ENCODE results near the gene PROSER3. TPM values are rescaled to one million over a fixed set of nuclear protein-coding genes. Genes with fewer than 3 reads are reported as not detected.
A peak's percentile ranks its signal among the peaks of the same experiment; 100 is the strongest.

The PROSER3 gene
- polyA plus RNA-seq, 3 donors = 1.8 to 14.7 (median 2.9) TPM

DNA sequence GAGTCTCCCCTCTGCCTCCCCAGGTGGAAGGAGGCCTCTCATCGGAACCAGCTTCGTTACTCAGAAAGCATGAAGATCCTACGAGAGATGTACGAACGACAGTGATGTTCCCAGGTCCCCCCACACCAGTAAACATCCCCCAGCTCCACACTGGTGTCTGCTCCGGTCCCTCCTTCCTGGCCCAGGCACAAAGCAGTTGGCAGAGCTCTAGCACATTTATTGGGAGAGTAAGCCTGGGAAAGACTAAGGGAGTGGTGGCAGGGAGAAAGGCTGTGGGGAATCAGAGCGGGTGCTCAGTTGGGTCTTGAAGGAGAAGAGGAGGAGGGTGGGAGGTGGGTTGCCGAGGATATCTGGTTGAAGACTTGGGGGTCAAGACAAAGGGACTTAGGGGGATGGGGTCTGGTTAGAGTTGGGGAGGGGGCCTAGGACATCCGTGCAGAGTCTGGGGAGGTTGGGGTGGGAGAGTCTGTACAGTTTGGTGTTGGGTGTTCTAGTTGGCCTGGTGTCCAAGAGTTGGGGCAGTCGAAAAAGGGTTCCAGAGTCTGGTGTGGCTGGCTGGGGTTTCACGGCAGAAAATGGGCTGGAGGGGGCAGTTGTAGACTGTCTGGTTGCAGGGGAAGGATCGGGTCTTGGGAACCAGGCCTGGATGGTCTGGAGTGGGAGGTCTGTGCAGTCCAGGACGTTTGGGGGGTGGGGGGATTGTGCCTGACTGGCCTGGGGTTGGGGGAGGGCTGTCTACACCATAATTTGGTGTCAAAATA, 3.4 kb upstream of the PROSER3 start:
- Histone ChIP-seq H3K27ac (ENCODE audit: low read depth in 1 of 2, low read length in 2 of 2) (no peak overlapping the region), H3K9me3 (replicated peaks in 1 of 2; ENCODE audit: control insufficient read depth in 1 of 2, insufficient read depth in 1 of 2, low read length in 2 of 2) (no peaks in the 10 kb centered on the region), H3K4me2 (replicated peaks; ENCODE audit: extremely low read depth, low read length, poor library complexity, severe bottlenecking) (no peak overlapping the region), H3K27me3 (ENCODE audit: control insufficient read depth in 2 of 2, insufficient read depth in 2 of 2, low read length in 2 of 2) (peaks cover 9 to 21% of the 10 kb centered on the region in 2 donors), H3K4me1 (ENCODE audit: control insufficient read depth in 1 of 2, insufficient read depth in 2 of 2, low read length in 2 of 2) (peaks cover 29 to 45% of the 10 kb centered on the region in 2 donors), H3K9ac (ENCODE audit: insufficient read depth, low read length, poor library complexity, severe bottlenecking) (no peak overlapping the region), H2AFZ (ENCODE audit: insufficient read depth, low read depth, low read length, poor library complexity, severe bottlenecking) (no peak overlapping the region), H3K36me3 (replicated peaks in 1 of 2; ENCODE audit: control insufficient read depth in 1 of 2, insufficient read depth in 2 of 2, low read length in 2 of 2) (peaks cover 25 to 30% of the 10 kb centered on the region in 2 donors), H3K79me2 (ENCODE audit: insufficient read depth, low read length) (peaks cover 12% of the 10 kb centered on the region), H3K4me3 (replicated peaks in 1 of 3; ENCODE audit: low read depth in 2 of 3, low read length in 3 of 3) (peak overlapping the region in 1 of 3 experiments; percentile 100), H4K20me1 (ENCODE audit: insufficient read depth, low read length) (peaks cover 12% of the 10 kb centered on the region)
- no peak for DNase-seq
- 93% methylated on average over 7 of the region's 13 CpGs for WGBS (ENCODE audit: insufficient coverage)
- Mint-ChIP-seq H3K9me3 (peaks cover 0 to 8% (median 3%) of the 10 kb centered on the region in 7 donors), H3K27ac (peak overlapping the region in 3 of 7 donors; percentile 39 to 72 (median 44)), H3K27me3 (ENCODE audit: low read depth in 3 of 3) (peaks cover 18 to 32% (median 25%) of the 10 kb centered on the region in 3 donors), H3K36me3 (peaks cover 34 to 39% of the 10 kb centered on the region in 2 donors), H3K4me1 (peaks cover 37% of the 10 kb centered on the region), H3K4me3 (peak overlapping the region in 1 of 2 donors; percentile 85)
- intact Hi-C loops (cut with micrococcal nuclease) = loop anchor here in 1 of 2 donors (5.0 to 10.0 kb wide), 2 partner anchors 258 to 360 kb away; partner anchors contain the start of genes ALKBH6, OVOL3, POLR2I and TBCB
- TF ChIP-seq, protein P1, sequence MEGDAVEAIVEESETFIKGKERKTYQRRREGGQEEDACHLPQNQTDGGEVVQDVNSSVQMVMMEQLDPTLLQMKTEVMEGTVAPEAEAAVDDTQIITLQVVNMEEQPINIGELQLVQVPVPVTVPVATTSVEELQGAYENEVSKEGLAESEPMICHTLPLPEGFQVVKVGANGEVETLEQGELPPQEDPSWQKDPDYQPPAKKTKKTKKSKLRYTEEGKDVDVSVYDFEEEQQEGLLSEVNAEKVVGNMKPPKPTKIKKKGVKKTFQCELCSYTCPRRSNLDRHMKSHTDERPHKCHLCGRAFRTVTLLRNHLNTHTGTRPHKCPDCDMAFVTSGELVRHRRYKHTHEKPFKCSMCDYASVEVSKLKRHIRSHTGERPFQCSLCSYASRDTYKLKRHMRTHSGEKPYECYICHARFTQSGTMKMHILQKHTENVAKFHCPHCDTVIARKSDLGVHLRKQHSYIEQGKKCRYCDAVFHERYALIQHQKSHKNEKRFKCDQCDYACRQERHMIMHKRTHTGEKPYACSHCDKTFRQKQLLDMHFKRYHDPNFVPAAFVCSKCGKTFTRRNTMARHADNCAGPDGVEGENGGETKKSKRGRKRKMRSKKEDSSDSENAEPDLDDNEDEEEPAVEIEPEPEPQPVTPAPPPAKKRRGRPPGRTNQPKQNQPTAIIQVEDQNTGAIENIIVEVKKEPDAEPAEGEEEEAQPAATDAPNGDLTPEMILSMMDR (IDR thresholded peaks at IDR 0.05) = no peak

DNA sequence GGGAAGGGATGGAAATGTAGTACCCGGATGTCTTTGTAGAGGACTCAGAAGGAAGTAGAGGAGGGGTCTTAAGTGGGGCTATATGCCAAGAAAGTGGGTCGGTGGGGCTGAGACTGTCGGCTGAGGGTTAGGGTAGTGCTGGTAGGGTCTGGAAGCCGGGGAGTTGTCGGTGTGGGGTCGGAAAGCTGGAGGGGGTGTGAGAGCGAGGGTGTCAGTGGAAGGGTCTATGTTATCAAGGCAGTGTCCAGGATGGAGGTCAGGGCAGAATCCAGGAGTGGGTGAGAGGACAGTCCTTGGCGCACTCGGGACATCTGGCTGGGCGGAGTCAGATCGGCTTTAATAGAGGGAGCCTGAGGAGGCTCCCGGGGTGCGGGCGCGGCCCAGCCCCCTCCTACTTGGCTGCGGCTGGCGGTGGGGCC, 2.8 kb upstream of the PROSER3 start:
- Histone ChIP-seq H3K79me2 (ENCODE audit: insufficient read depth, low read length) (peaks cover 12% of the 10 kb centered on the region), H2AFZ (ENCODE audit: insufficient read depth, low read depth, low read length, poor library complexity, severe bottlenecking) (no peak overlapping the region), H3K36me3 (replicated peaks in 1 of 2; ENCODE audit: control insufficient read depth in 1 of 2, insufficient read depth in 2 of 2, low read length in 2 of 2) (peaks cover 26 to 30% of the 10 kb centered on the region in 2 donors), H3K27ac (ENCODE audit: low read depth in 1 of 2, low read length in 2 of 2) (no peak overlapping the region), H3K27me3 (ENCODE audit: control insufficient read depth in 2 of 2, insufficient read depth in 2 of 2, low read length in 2 of 2) (peaks cover 9 to 21% of the 10 kb centered on the region in 2 donors), H3K9ac (ENCODE audit: insufficient read depth, low read length, poor library complexity, severe bottlenecking) (no peak overlapping the region), H3K4me2 (replicated peaks; ENCODE audit: extremely low read depth, low read length, poor library complexity, severe bottlenecking) (peak overlapping the region; percentile 93), H3K4me3 (replicated peaks in 1 of 3; ENCODE audit: low read depth in 2 of 3, low read length in 3 of 3) (peak overlapping the region in 1 of 3 experiments; percentile 100), H3K4me1 (ENCODE audit: control insufficient read depth in 1 of 2, insufficient read depth in 2 of 2, low read length in 2 of 2) (peaks cover 29 to 41% of the 10 kb centered on the region in 2 donors), H3K9me3 (replicated peaks in 1 of 2; ENCODE audit: control insufficient read depth in 1 of 2, insufficient read depth in 1 of 2, low read length in 2 of 2) (no peaks in the 10 kb centered on the region), H4K20me1 (ENCODE audit: insufficient read depth, low read length) (peaks cover 12% of the 10 kb centered on the region)
- intact Hi-C loops (cut with micrococcal nuclease) = loop anchor here in 1 of 2 donors (5.0 to 10.0 kb wide), 2 partner anchors 257 to 360 kb away; partner anchors contain the start of genes ALKBH6, OVOL3, POLR2I and TBCB
- peaks cover 34 to 42% of the 10 kb centered on the region in 2 donors for H3K36me3 Mint-ChIP-seq
- peaks cover 34% of the 10 kb centered on the region for H3K4me1 Mint-ChIP-seq
- H3K27me3 Mint-ChIP-seq (ENCODE audit: low read depth in 3 of 3) = peaks cover 18 to 33% (median 25%) of the 10 kb centered on the region in 3 donors
- H3K4me3 Mint-ChIP-seq = peak overlapping the region; percentile 47 to 85
- TF ChIP-seq, protein P1 (IDR thresholded peaks at IDR 0.05) = no peak
- WGBS (ENCODE audit: insufficient coverage) = 77% methylated on average over 16 of the region's 17 CpGs
- H3K9me3 Mint-ChIP-seq = peaks cover 0 to 8% (median 3%) of the 10 kb centered on the region in 7 donors
- peak overlapping the region in 1 of 7 donors; percentile 2 for H3K27ac Mint-ChIP-seq
- no peak for DNase-seq

Measured in CD14-positive monocyte (primary cell).